Prostate gland (tissue), 2 donors: ENCODE measurements around the gene TEX2.

Experiments
- CTCF ChIP-seq, 4 experiments: fragments of 200-600 bp in 2 of 4; fragments of 450-650 bp in 2 of 4; sonication (generic) in 2 of 4; IDR thresholded peaks; 1 replicate in 3 of 4; 2 replicates in 1 of 4; pipeline ENCODE4 v1.5.1; 2016 to 2019; ENCODE audit warnings: antibody characterized with exemption in 4 of 4, mild to moderate bottlenecking in 2 of 4, moderate library complexity in 2 of 4
- POLR2A ChIP-seq: fragments of 450-650 bp; IDR thresholded peaks from one replicate; pipeline ENCODE4 v1.6.1; 2016; ENCODE audit warnings: antibody characterized with exemption, mild to moderate bottlenecking

DNA sequence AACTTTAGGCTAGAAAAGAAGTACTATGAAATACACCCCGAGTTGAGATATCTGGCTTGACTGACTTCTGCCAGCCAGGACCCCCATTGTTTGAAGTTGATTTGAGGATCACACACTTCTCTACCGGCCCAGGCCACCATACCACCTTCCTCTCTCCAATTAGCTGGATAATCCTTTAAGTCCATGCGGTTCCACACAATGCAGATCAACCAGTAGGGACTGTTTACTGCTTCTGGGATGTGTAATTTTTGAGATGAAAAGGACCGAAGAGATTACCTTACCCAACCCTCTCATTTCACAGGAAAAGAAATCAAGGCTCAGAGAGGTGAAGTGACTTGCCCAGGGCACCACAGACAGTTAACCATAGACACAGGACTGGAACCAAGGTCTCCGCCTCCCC, 153.7 kb downstream of the TEX2 start:
- no peak for TF ChIP-seq POLR2A
- no peak for TF ChIP-seq CTCF (IDR thresholded peaks at IDR 0.05)
